ENCODE measurements around the gene HDGFL3.

Gene HDGFL3

DNA sequence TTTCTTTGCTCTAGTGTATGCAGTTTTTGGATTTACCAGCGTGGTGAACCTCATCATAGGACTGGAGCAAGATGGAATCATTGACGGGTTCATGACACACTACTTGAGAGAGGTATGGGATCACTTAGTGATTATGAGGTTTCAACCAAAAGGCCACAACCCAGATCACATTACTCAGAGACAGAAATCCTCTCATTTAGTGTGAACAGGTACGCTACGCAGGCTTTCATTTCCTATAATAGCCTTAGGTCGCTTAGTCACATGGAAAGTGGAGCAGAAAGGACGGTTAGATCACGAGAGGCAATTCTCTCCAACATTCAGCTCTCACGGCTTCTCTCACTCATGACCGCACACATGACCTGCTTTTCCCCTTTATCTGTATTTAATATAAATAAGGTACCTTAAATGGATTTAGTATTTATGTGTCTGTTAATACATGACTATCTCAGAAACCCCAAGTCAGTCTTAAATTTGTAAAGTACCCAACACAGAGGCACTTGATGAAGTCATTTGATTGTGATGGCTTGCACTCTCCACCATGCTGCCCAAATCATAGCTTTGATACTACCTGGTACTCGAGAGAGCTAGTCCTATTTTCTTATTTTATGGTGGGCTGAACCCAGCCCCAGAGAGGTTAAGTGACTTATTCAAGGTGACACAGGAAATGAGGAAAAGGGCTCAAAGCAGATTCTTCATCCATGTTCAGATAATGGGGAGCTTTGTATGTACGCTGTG is 91.6 kb downstream of the HDGFL3 start:
- Histone ChIP-seq H3K4me3 (ENCODE audit: low read depth, low read length) (no peak overlapping the region), H3K27ac (no peak overlapping the region), H3K27me3 (ENCODE audit: insufficient read depth, low read depth, severe bottlenecking) (no peaks in the 10 kb centered on the region), H3K9me3 (ENCODE audit: severe bottlenecking) (no peaks in the 10 kb centered on the region), H3K36me3 (peaks cover 3% of the 10 kb centered on the region; the same call in 1 of the 2 replicates)
- DNase-seq: no peak
- TF ChIP-seq, protein P1, sequence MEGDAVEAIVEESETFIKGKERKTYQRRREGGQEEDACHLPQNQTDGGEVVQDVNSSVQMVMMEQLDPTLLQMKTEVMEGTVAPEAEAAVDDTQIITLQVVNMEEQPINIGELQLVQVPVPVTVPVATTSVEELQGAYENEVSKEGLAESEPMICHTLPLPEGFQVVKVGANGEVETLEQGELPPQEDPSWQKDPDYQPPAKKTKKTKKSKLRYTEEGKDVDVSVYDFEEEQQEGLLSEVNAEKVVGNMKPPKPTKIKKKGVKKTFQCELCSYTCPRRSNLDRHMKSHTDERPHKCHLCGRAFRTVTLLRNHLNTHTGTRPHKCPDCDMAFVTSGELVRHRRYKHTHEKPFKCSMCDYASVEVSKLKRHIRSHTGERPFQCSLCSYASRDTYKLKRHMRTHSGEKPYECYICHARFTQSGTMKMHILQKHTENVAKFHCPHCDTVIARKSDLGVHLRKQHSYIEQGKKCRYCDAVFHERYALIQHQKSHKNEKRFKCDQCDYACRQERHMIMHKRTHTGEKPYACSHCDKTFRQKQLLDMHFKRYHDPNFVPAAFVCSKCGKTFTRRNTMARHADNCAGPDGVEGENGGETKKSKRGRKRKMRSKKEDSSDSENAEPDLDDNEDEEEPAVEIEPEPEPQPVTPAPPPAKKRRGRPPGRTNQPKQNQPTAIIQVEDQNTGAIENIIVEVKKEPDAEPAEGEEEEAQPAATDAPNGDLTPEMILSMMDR (IDR thresholded peaks at IDR 0.05; ENCODE audit: low read depth, low read length): no peak

DNA sequence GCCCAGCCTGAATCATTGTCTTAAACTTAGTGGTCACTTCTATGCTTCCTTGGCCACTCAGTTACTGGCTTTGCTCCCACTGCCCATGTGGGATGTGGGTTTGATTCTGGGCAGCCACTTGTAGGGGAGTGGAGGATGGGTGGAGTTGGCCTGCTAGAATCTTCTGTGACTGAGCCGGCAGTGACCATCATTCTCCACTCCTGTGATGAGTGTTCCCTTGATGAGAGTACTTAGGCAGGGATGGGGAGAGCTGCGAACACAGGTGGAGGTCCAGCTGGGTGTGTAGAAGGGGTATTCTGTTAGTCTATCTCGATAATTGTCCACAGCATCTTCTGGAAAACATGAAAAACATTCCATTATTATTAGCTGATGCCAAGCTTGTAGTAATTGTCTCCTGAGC is 92.2 kb downstream of the HDGFL3 start:
- DNase-seq: no peak
- Histone ChIP-seq H3K27me3 (ENCODE audit: insufficient read depth, low read depth, severe bottlenecking) (no peaks in the 10 kb centered on the region), H3K4me3 (ENCODE audit: low read depth, low read length) (no peak overlapping the region), H3K36me3 (peaks cover 3% of the 10 kb centered on the region; the same call in 1 of the 2 replicates), H3K27ac (no peak overlapping the region), H3K9me3 (ENCODE audit: severe bottlenecking) (no peaks in the 10 kb centered on the region)
- TF ChIP-seq, protein P1 (IDR thresholded peaks at IDR 0.05; ENCODE audit: low read depth, low read length): no peak

DNA sequence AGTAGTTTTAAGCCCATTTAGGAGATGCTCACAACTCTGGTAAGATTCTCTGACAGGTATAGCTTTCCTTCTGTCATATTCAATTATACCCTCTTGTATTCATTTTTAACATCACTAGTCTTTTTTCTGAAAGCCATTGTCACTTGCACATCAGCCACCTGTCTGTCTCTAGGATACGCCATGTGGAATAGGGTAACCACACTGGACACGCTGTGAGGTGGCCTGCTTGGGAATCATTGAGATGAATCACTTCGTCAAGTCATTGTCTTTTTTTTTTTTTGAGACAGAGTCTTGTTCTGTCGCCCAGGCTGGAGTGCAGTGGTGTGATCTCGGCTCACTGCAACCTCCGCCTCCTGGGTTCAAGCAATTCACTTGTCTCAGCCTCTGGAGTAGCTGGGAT is 92.8 kb downstream of the HDGFL3 start:
- H3K9me3 ChIP-seq (ENCODE audit: severe bottlenecking): no peaks in the 10 kb centered on the region
- peaks cover 3% of the 10 kb centered on the region; the same call in 1 of the 2 replicates for H3K36me3 ChIP-seq
- no peaks in the 10 kb centered on the region for H3K27me3 ChIP-seq (ENCODE audit: insufficient read depth, low read depth, severe bottlenecking)
- TF ChIP-seq, protein P1 (IDR thresholded peaks at IDR 0.05; ENCODE audit: low read depth, low read length): no peak
- H3K27ac ChIP-seq: no peak overlapping the region
- no peak for DNase-seq
- no peak overlapping the region for H3K4me3 ChIP-seq (ENCODE audit: low read depth, low read length)

DNA sequence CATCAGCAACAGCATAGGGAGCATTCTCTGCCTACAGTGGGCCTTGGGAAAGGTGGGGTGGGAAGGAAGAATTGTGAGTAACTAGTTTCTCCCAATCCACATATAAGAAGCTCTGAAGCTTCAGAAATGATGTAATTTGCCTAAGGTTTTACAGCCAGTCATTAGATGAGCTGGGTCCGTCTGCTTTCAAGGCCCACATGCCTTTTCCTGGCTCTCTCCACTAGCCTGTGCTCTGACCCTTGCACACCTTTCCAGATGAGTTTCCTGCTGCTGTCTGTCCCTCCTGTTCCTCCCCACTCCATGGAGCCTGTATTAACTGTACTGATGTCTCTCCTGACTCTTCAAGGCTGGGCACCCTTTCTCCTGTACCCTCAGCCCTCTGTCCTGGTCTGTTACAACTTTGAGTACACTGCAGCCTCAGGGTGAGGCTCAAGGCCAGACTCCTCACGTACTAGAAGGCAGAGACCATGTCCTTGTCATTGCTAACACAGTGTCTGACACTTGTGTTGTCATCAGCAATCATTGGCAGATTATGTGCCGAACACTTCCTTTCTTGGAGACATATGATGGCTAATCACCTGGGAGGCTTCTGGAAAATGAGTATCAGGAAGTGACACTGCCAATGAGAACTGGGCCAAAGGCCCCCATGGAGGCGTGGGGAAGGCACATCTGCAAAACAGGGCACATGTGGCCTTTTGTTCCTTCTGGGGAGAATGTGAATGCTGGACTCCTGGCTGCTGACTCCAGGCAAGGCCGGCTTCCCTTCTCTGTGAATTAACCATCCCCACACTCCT is 93.5 kb downstream of the HDGFL3 start:
- H3K9me3 ChIP-seq (ENCODE audit: severe bottlenecking): no peaks in the 10 kb centered on the region
- no peak for DNase-seq
- peaks cover 3% of the 10 kb centered on the region; the same call in 1 of the 2 replicates for H3K36me3 ChIP-seq
- no peaks in the 10 kb centered on the region for H3K27me3 ChIP-seq (ENCODE audit: insufficient read depth, low read depth, severe bottlenecking)
- H3K4me3 ChIP-seq (ENCODE audit: low read depth, low read length): no peak overlapping the region
- no peak overlapping the region for H3K27ac ChIP-seq
- TF ChIP-seq, protein P1 (IDR thresholded peaks at IDR 0.05; ENCODE audit: low read depth, low read length): no peak

DNA sequence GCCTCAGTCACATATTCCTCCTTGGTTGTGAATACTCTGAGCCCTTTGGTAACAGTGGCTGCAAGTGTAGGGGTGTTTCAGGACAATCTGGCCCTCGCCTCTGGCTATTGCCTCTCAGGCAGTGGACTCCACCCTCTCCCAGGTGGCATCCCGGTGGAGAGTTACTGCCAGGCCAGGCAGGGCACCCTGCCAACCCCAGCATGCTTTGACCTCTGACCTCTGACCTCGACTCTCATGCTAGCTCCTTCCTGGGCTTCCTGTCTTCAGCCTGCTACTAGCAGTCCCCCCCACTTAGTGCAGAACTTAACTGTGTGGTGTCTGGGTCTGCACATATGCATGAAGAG is 94.7 kb downstream of the HDGFL3 start:
- peaks cover 3% of the 10 kb centered on the region; the same call in 1 of the 2 replicates for H3K36me3 ChIP-seq
- H3K4me3 ChIP-seq (ENCODE audit: low read depth, low read length): no peak overlapping the region
- TF ChIP-seq, protein P1 (IDR thresholded peaks at IDR 0.05; ENCODE audit: low read depth, low read length): no peak
- no peaks in the 10 kb centered on the region for H3K9me3 ChIP-seq (ENCODE audit: severe bottlenecking)
- no peak for DNase-seq
- H3K27ac ChIP-seq: no peak overlapping the region
- H3K27me3 ChIP-seq (ENCODE audit: insufficient read depth, low read depth, severe bottlenecking): no peaks in the 10 kb centered on the region

All from WERI-Rb-1 (cell line).